ENCODE results near the gene RASA3. TPM values are rescaled to one million over a fixed set of nuclear protein-coding genes. Genes with fewer than 3 reads are reported as not detected.

RASA3 gene
- total and polyA plus RNA-seq, 9 of the 15 experiments (the other 6 are each of a cell fraction or from before 2014, with no cell fraction given) = 0.72 to 25.3 (median 14.4) TPM

GRCh38 chr13:114004420-114005205 lies 127.8 kb downstream of the RASA3 start (continued):
- TF ChIP-seq, protein P1, sequence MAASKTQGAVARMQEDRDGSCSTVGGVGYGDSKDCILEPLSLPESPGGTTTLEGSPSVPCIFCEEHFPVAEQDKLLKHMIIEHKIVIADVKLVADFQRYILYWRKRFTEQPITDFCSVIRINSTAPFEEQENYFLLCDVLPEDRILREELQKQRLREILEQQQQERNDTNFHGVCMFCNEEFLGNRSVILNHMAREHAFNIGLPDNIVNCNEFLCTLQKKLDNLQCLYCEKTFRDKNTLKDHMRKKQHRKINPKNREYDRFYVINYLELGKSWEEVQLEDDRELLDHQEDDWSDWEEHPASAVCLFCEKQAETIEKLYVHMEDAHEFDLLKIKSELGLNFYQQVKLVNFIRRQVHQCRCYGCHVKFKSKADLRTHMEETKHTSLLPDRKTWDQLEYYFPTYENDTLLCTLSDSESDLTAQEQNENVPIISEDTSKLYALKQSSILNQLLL (CRISPR knock-in tag; IDR thresholded peaks at IDR 0.05; ENCODE audit: borderline replicate concordance) = no peak
- no peak for TF ChIP-seq MEF2A (IDR thresholded peaks at IDR 0.05; ENCODE audit: control insufficient read depth, low read depth, low read length)
- no peak for TF ChIP-seq SAFB (IDR thresholded peaks at IDR 0.05; ENCODE audit: borderline replicate concordance, low read depth, low read length)
- no peak for TF ChIP-seq TCFL5 (CRISPR knock-in tag; conservative IDR thresholded peaks at IDR 0.05)
- peak; percentile 76 for TF ChIP-seq MBD2 (IDR thresholded peaks at IDR 0.05; ENCODE audit: borderline replicate concordance, low read depth)
- TF ChIP-seq, protein P2, sequence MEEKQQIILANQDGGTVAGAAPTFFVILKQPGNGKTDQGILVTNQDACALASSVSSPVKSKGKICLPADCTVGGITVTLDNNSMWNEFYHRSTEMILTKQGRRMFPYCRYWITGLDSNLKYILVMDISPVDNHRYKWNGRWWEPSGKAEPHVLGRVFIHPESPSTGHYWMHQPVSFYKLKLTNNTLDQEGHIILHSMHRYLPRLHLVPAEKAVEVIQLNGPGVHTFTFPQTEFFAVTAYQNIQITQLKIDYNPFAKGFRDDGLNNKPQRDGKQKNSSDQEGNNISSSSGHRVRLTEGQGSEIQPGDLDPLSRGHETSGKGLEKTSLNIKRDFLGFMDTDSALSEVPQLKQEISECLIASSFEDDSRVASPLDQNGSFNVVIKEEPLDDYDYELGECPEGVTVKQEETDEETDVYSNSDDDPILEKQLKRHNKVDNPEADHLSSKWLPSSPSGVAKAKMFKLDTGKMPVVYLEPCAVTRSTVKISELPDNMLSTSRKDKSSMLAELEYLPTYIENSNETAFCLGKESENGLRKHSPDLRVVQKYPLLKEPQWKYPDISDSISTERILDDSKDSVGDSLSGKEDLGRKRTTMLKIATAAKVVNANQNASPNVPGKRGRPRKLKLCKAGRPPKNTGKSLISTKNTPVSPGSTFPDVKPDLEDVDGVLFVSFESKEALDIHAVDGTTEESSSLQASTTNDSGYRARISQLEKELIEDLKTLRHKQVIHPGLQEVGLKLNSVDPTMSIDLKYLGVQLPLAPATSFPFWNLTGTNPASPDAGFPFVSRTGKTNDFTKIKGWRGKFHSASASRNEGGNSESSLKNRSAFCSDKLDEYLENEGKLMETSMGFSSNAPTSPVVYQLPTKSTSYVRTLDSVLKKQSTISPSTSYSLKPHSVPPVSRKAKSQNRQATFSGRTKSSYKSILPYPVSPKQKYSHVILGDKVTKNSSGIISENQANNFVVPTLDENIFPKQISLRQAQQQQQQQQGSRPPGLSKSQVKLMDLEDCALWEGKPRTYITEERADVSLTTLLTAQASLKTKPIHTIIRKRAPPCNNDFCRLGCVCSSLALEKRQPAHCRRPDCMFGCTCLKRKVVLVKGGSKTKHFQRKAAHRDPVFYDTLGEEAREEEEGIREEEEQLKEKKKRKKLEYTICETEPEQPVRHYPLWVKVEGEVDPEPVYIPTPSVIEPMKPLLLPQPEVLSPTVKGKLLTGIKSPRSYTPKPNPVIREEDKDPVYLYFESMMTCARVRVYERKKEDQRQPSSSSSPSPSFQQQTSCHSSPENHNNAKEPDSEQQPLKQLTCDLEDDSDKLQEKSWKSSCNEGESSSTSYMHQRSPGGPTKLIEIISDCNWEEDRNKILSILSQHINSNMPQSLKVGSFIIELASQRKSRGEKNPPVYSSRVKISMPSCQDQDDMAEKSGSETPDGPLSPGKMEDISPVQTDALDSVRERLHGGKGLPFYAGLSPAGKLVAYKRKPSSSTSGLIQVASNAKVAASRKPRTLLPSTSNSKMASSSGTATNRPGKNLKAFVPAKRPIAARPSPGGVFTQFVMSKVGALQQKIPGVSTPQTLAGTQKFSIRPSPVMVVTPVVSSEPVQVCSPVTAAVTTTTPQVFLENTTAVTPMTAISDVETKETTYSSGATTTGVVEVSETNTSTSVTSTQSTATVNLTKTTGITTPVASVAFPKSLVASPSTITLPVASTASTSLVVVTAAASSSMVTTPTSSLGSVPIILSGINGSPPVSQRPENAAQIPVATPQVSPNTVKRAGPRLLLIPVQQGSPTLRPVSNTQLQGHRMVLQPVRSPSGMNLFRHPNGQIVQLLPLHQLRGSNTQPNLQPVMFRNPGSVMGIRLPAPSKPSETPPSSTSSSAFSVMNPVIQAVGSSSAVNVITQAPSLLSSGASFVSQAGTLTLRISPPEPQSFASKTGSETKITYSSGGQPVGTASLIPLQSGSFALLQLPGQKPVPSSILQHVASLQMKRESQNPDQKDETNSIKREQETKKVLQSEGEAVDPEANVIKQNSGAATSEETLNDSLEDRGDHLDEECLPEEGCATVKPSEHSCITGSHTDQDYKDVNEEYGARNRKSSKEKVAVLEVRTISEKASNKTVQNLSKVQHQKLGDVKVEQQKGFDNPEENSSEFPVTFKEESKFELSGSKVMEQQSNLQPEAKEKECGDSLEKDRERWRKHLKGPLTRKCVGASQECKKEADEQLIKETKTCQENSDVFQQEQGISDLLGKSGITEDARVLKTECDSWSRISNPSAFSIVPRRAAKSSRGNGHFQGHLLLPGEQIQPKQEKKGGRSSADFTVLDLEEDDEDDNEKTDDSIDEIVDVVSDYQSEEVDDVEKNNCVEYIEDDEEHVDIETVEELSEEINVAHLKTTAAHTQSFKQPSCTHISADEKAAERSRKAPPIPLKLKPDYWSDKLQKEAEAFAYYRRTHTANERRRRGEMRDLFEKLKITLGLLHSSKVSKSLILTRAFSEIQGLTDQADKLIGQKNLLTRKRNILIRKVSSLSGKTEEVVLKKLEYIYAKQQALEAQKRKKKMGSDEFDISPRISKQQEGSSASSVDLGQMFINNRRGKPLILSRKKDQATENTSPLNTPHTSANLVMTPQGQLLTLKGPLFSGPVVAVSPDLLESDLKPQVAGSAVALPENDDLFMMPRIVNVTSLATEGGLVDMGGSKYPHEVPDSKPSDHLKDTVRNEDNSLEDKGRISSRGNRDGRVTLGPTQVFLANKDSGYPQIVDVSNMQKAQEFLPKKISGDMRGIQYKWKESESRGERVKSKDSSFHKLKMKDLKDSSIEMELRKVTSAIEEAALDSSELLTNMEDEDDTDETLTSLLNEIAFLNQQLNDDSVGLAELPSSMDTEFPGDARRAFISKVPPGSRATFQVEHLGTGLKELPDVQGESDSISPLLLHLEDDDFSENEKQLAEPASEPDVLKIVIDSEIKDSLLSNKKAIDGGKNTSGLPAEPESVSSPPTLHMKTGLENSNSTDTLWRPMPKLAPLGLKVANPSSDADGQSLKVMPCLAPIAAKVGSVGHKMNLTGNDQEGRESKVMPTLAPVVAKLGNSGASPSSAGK (IDR thresholded peaks at IDR 0.05) = peak; percentile 69
- 0 out of 2 replicates have a peak, but pooled peaks have one; percentile 20 for TF ChIP-seq MAFG (tag; conservative IDR thresholded peaks at IDR 0.05)
- peak; percentile 48 for TF ChIP-seq TAL1 (IDR thresholded peaks at IDR 0.05)
- TF ChIP-seq DPF2 (IDR thresholded peaks at IDR 0.05) = peak; percentile 96
- TF ChIP-seq, protein P3, sequence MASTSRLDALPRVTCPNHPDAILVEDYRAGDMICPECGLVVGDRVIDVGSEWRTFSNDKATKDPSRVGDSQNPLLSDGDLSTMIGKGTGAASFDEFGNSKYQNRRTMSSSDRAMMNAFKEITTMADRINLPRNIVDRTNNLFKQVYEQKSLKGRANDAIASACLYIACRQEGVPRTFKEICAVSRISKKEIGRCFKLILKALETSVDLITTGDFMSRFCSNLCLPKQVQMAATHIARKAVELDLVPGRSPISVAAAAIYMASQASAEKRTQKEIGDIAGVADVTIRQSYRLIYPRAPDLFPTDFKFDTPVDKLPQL (IDR thresholded peaks at IDR 0.05; ENCODE audit: extremely low read depth, insufficient read length) = no peak
- TF ChIP-seq TAF1 (IDR thresholded peaks at IDR 0.05; ENCODE audit: control insufficient read depth, extremely low read depth, insufficient read depth, low read length, severe bottlenecking) = peak; percentile 54
- TF ChIP-seq, protein P4, sequence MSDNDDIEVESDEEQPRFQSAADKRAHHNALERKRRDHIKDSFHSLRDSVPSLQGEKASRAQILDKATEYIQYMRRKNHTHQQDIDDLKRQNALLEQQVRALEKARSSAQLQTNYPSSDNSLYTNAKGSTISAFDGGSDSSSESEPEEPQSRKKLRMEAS (CRISPR knock-in tag; IDR thresholded peaks at IDR 0.05) = peak; percentile 69; the same call in 1 of the 2 replicates
- TF ChIP-seq MAFK (IDR thresholded peaks at IDR 0.05; ENCODE audit: low read length) = no peak; the same call in 1 of the 2 replicates
- no peak for TF ChIP-seq RFX7 (CRISPR knock-in tag; IDR thresholded peaks at IDR 0.05)

All from K562 (cell line).